Measurements from ENCODE around the gene ARL15.

The ARL15 gene

GRCh38 chr5:54281960-54282692 is 28.2 kb downstream of the ARL15 start:
- ATAC-seq (ENCODE audit: insufficient read depth, low read depth) (no peak), DNase-seq (no peak)
- Histone ChIP-seq H2AFZ (ENCODE audit: low read depth, low read length) (no peak overlapping the region), H3K27me3 (ENCODE audit: insufficient read depth, low read length, poor library complexity) (no peaks in the 10 kb centered on the region), H3K4me2 (ENCODE audit: insufficient read depth, low read length) (no peak overlapping the region), H3K79me2 (ENCODE audit: insufficient read depth, low read length) (peaks cover 3% of the 10 kb centered on the region; the same call in 1 of the 2 replicates), H3K9ac (ENCODE audit: low read depth, low read length) (no peak overlapping the region), H3K9me3 (ENCODE audit: insufficient read depth, low read length, severe bottlenecking) (no peaks in the 10 kb centered on the region), H3K4me1 (ENCODE audit: insufficient read depth, low read length) (no peaks in the 10 kb centered on the region), H3K36me3 (ENCODE audit: insufficient read depth, low read length) (no peaks in the 10 kb centered on the region), H3K4me3 (ENCODE audit: low read depth in 1 of 2, low read length in 2 of 2) (no peak overlapping the region), H4K20me1 (ENCODE audit: insufficient read depth, low read length) (peaks cover 2% of the 10 kb centered on the region; the same call in 1 of the 2 replicates), H3K27ac (ENCODE audit: low read length) (no peak overlapping the region)
- TF ChIP-seq EZH2 (IDR thresholded peaks at IDR 0.05; ENCODE audit: borderline replicate concordance, low read depth, low read length, severe bottlenecking) (no peak), CTCF (IDR thresholded peaks at IDR 0.05; ENCODE audit: borderline replicate concordance, extremely low read depth, low read length, poor library complexity, severe bottlenecking) (no peak)

DNA sequence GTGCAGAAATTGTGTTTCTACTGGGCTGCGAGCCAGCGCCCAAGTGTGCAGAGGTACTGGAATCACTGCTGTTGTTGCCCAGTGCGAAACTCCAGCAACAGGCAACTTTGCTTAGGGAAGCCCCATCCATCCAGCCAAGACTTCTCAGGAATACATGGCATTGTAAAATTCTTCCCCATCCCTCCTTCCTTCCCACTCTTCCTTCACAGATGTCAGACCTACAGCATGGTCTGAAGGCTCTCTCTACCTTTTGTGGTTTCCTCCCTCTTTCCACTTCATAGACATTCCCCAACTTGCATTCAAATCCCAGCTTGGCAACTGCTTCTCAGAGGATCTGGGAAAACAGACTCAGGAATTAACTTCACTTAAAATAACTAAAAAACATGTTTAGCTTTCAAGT is 30.4 kb downstream of the ARL15 start:
- H2AFZ ChIP-seq (ENCODE audit: low read depth, low read length), result no peak overlapping the region
- no peak overlapping the region for H3K4me2 ChIP-seq (ENCODE audit: insufficient read depth, low read length)
- no peak overlapping the region for H3K4me3 ChIP-seq (ENCODE audit: low read depth in 1 of 2, low read length in 2 of 2)
- H4K20me1 ChIP-seq (ENCODE audit: insufficient read depth, low read length), result peaks cover 2% of the 10 kb centered on the region; the same call in 1 of the 2 replicates
- no peaks in the 10 kb centered on the region for H3K27me3 ChIP-seq (ENCODE audit: insufficient read depth, low read length, poor library complexity)
- no peak overlapping the region for H3K27ac ChIP-seq (ENCODE audit: low read length)
- DNase-seq (no peak), ATAC-seq (ENCODE audit: insufficient read depth, low read depth) (no peak)
- H3K9me3 ChIP-seq (ENCODE audit: insufficient read depth, low read length, severe bottlenecking), result no peaks in the 10 kb centered on the region
- no peaks in the 10 kb centered on the region for H3K36me3 ChIP-seq (ENCODE audit: insufficient read depth, low read length)
- peaks cover 3% of the 10 kb centered on the region; the same call in 1 of the 2 replicates for H3K79me2 ChIP-seq (ENCODE audit: insufficient read depth, low read length)
- no peak overlapping the region for H3K9ac ChIP-seq (ENCODE audit: low read depth, low read length)
- H3K4me1 ChIP-seq (ENCODE audit: insufficient read depth, low read length), result no peaks in the 10 kb centered on the region
- TF ChIP-seq EZH2 (IDR thresholded peaks at IDR 0.05; ENCODE audit: borderline replicate concordance, low read depth, low read length, severe bottlenecking) (no peak), CTCF (IDR thresholded peaks at IDR 0.05; ENCODE audit: borderline replicate concordance, extremely low read depth, low read length, poor library complexity, severe bottlenecking) (no peak)

DNA sequence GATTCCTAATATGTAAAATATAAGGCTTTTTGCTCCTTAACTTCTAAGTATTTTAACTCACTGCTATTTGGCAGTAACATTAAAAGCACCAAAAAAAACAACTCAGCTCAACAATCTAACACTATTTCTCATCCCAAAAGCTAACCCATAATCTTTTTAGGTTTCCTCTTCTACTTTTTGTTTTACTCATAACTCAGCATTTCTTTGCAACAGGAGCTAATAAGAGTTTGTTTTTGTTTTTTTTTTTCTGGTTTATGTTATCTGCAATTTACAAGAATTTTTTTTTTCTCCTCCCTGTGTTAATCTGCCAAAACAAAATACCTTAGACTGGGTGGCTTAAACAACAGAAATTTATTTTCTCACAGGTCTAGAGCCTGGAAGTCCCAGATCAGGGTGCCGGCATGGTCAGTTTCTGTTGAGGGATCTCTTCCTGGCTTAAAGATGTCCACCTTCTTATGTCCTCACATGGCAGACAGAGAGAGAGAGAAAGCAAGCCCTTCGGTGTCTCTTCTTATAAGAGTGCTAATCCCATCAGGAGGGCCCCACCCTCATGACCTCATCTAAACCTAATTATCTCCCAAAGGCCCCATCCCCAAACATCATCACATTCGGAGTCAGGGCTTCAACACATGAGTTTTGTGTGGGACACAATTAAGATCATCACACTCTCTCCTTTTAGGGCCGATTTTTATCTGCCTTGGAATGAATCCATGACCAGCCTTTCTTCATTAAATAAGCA is 31.2 kb downstream of the ARL15 start:
- H3K79me2 ChIP-seq (ENCODE audit: insufficient read depth, low read length), result peaks cover 3% of the 10 kb centered on the region; the same call in 1 of the 2 replicates
- H3K9ac ChIP-seq (ENCODE audit: low read depth, low read length), result no peak overlapping the region
- no peaks in the 10 kb centered on the region for H3K4me1 ChIP-seq (ENCODE audit: insufficient read depth, low read length)
- peaks cover 2% of the 10 kb centered on the region; the same call in 1 of the 2 replicates for H4K20me1 ChIP-seq (ENCODE audit: insufficient read depth, low read length)
- TF ChIP-seq CTCF (IDR thresholded peaks at IDR 0.05; ENCODE audit: borderline replicate concordance, extremely low read depth, low read length, poor library complexity, severe bottlenecking) (no peak), EZH2 (IDR thresholded peaks at IDR 0.05; ENCODE audit: borderline replicate concordance, low read depth, low read length, severe bottlenecking) (no peak)
- H3K27me3 ChIP-seq (ENCODE audit: insufficient read depth, low read length, poor library complexity), result no peaks in the 10 kb centered on the region
- H2AFZ ChIP-seq (ENCODE audit: low read depth, low read length), result no peak overlapping the region
- no peak for ATAC-seq (ENCODE audit: insufficient read depth, low read depth)
- H3K36me3 ChIP-seq (ENCODE audit: insufficient read depth, low read length), result no peaks in the 10 kb centered on the region
- no peak overlapping the region for H3K4me3 ChIP-seq (ENCODE audit: low read depth in 1 of 2, low read length in 2 of 2)
- no peak overlapping the region for H3K27ac ChIP-seq (ENCODE audit: low read length)
- no peak overlapping the region for H3K4me2 ChIP-seq (ENCODE audit: insufficient read depth, low read length)
- H3K9me3 ChIP-seq (ENCODE audit: insufficient read depth, low read length, severe bottlenecking), result no peaks in the 10 kb centered on the region
- no peak for DNase-seq
